ENCODE results near the gene ECI1.

Gene ECI1

GRCh38 chr16:2212362-2213324, 38.7 kb downstream of the ECI1 start:
- TF ChIP-seq CTCF (IDR thresholded peaks at IDR 0.05; ENCODE audit: low read depth, low read length): no peak
- no peak for DNase-seq (ENCODE audit: low read depth in 2 of 2)
- H3K4me3 ChIP-seq (replicated peaks in 1 of 2; ENCODE audit: low read depth in 2 of 2, low read length in 2 of 2): peak overlapping the region; percentile 52 to 76

GRCh38 chr16:2211923-2212347, 39.5 kb downstream of the ECI1 start:
- no peak for TF ChIP-seq CTCF (IDR thresholded peaks at IDR 0.05; ENCODE audit: low read depth, low read length)
- no peak overlapping the region for H3K4me3 ChIP-seq (replicated peaks in 1 of 2; ENCODE audit: low read depth in 2 of 2, low read length in 2 of 2)
- no peak for DNase-seq (ENCODE audit: low read depth in 2 of 2)

- no peak for TF ChIP-seq CTCF (IDR thresholded peaks at IDR 0.05; ENCODE audit: low read depth, low read length)
- DNase-seq (ENCODE audit: low read depth in 2 of 2): no peak
- H3K4me3 ChIP-seq (replicated peaks in 1 of 2; ENCODE audit: low read depth in 2 of 2, low read length in 2 of 2): no peak within 1 kb of the TSS
Observed at GRCh38 chr16:2210386-2211365, 40.7 kb downstream of the ECI1 start, which contains the start of gene BRICD5. Gene BRICD5 (minus strand): TSS chr16:2210863. CDS start chr16:2210833, 30 bp downstream.

- no peak for DNase-seq (ENCODE audit: low read depth in 2 of 2)
- TF ChIP-seq CTCF (IDR thresholded peaks at IDR 0.05; ENCODE audit: low read depth, low read length): no peak
- H3K4me3 ChIP-seq (replicated peaks in 1 of 2; ENCODE audit: low read depth in 2 of 2, low read length in 2 of 2): no peak overlapping the region
Observed at GRCh38 chr16:2210009-2210332, 41.4 kb downstream of the ECI1 start.

GRCh38 chr16:2209258-2210008, 42.0 kb downstream of the ECI1 start:
- DNase-seq (ENCODE audit: low read depth in 2 of 2): no peak
- TF ChIP-seq CTCF (IDR thresholded peaks at IDR 0.05; ENCODE audit: low read depth, low read length): no peak

GRCh38 chr16:2208772-2209171, 42.6 kb downstream of the ECI1 start:
- DNase-seq (ENCODE audit: low read depth in 2 of 2): no peak
- no peak overlapping the region for H3K4me3 ChIP-seq (replicated peaks in 1 of 2; ENCODE audit: low read depth in 2 of 2, low read length in 2 of 2)
- TF ChIP-seq CTCF (IDR thresholded peaks at IDR 0.05; ENCODE audit: low read depth, low read length): no peak

More at GRCh38 chr16:2209258-2210008, 42.0 kb downstream of the ECI1 start:
- H3K4me3 ChIP-seq (replicated peaks in 1 of 2; ENCODE audit: low read depth in 2 of 2, low read length in 2 of 2): no peak overlapping the region
